RWPE1 (cell line): ENCODE results near the gene MOCOS.

Experiments used
- CTCF ChIA-PET: fragments of 350-600 bp; sonication (Branson Sonifier 250); formaldehyde crosslinking; extraction: SDS; loops from one replicate; lab custom pipeline; 2021; lab: Yijun Ruan, JAX
- POLR2A ChIA-PET: fragments of 400-600 bp; formaldehyde crosslinking; extraction: SDS; loops from one replicate; lab custom pipeline; 2020; ENCODE audit warnings: antibody characterized with exemption; ENCODE audit not compliant: low non-redundant PET; lab: Yijun Ruan, JAX
- DNase-seq: peaks from one replicate; pipeline ENCODE4 v3.0.0; 2012; ENCODE audit warnings: low spot score
- H3K27ac ChIP-seq: fragments of 450-650 bp; 2 replicates; pipeline ENCODE4 v1.5.1; 2017
- TF ChIP-seq, protein P1 (sequence below): fragments of 450-650 bp; conservative IDR thresholded peaks from 2 replicates; pipeline ENCODE4 v1.5.1; 2017; ENCODE audit warnings: low read depth, mild to moderate bottlenecking

Gene MOCOS

GRCh38 chr18:36295880-36296301, 108.6 kb downstream of the MOCOS start:
- H3K27ac ChIP-seq = no peak overlapping the region
- ChIA-PET POLR2A (no interaction called here), CTCF (no interaction called here)
- DNase-seq = no peak
- TF ChIP-seq, protein P1, sequence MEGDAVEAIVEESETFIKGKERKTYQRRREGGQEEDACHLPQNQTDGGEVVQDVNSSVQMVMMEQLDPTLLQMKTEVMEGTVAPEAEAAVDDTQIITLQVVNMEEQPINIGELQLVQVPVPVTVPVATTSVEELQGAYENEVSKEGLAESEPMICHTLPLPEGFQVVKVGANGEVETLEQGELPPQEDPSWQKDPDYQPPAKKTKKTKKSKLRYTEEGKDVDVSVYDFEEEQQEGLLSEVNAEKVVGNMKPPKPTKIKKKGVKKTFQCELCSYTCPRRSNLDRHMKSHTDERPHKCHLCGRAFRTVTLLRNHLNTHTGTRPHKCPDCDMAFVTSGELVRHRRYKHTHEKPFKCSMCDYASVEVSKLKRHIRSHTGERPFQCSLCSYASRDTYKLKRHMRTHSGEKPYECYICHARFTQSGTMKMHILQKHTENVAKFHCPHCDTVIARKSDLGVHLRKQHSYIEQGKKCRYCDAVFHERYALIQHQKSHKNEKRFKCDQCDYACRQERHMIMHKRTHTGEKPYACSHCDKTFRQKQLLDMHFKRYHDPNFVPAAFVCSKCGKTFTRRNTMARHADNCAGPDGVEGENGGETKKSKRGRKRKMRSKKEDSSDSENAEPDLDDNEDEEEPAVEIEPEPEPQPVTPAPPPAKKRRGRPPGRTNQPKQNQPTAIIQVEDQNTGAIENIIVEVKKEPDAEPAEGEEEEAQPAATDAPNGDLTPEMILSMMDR = no peak

DNA sequence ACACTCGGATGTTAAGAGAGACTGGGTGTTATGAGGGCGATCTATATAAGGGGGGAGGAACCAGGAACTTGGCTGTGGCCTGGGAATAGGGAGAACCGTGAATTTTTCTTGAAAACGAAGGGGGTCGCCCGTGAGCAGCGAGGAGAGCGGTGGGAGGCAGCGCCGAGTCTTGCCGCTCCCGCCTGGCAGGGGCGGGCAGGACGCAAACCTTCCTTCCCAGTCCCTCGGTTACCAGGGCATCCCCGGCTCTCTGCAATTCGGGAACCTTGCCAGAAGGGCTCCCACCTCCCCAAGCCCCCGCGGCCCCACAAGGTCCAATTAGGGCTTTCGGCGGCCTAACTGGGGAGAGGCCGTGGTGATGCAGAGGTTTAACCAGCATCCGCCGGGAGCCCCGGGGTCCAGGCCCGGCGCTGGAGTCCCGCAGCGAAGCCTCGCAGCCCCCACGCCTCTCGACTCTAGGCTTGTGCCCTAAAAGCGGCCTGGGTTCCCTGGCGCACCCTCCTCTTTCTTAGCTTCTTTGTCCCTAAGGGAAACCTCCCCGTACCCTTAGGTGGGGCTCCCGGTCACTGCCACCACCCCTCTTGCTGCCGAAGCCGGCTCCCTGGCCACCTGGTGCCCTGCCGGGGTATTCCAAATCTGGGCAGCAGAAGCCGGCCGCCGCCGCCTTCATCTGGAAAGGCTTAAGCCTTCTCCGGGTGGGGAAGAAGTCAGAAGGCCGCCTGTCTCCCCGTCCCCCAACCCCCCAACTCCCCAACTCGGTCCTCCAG, 109.5 kb downstream of the MOCOS start:
- CTCF ChIA-PET = interaction anchor here (0.6 to 1.1 kb wide), 2 partner anchors 158 to 275 kb away, joined by 3 to 4 read pairs; no protein-coding TSS in a partner anchor

DNA sequence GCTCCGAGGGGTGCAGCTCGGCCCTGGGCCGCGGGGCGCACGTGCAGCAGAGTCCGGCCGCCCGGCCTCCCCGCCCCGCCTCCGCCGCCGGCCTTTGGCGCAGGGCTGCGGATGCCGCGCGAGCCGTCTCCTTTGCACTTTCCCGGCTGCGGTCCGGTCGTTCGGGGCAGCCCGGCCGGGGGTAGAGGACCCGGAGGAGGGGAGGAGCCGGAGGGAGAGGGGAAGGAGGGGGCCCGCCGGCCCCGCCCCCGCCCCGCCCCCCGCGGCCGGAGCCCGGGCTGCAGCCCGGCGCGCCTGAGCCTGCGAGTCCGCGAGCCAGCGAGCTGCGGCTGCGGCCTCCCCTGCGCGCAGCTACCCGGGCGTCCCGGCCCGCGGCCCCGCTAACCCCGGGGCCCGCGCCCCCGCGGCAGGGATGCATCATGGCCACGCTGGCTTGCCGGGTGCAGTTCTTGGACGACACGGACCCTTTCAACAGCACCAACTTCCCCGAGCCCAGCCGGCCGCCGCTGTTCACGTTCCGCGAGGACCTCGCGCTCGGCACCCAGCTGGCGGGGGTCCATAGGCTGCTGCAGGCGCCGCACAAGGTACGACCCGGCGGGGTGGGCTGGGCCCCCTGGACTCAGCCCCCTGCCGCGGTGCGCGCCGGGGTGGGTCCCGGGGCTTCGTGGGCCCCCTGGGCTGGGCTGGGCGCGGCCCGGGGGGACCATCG, 110.3 kb downstream of the MOCOS start, which contains the start of gene FHOD3:
TSS of gene FHOD3 (plus strand) at position 297 of the 709 bp plus-strand sequence. CDS start at position 420, 123 bp downstream.
- TF ChIP-seq, protein P1 = no peak
- H3K27ac ChIP-seq = peak within 1 kb of the TSS; percentile 76
- CTCF ChIA-PET = interaction anchor here (0.6 to 1.1 kb wide), 2 partner anchors 157 to 274 kb away, joined by 3 to 4 read pairs; no protein-coding TSS in a partner anchor
- POLR2A ChIA-PET = interaction anchor here (1.1 kb wide), 1 partner anchor 11 kb away, joined by 3 read pairs; no protein-coding TSS in a partner anchor
- peak; percentile 53 for DNase-seq

More for the DNA sequence above, 109.5 kb downstream of the MOCOS start:
- DNase-seq = peak; percentile 54
- H3K27ac ChIP-seq = peak overlapping the region; percentile 76
- TF ChIP-seq, protein P1 = peak; percentile 69
- POLR2A ChIA-PET = no interaction called here

DNA sequence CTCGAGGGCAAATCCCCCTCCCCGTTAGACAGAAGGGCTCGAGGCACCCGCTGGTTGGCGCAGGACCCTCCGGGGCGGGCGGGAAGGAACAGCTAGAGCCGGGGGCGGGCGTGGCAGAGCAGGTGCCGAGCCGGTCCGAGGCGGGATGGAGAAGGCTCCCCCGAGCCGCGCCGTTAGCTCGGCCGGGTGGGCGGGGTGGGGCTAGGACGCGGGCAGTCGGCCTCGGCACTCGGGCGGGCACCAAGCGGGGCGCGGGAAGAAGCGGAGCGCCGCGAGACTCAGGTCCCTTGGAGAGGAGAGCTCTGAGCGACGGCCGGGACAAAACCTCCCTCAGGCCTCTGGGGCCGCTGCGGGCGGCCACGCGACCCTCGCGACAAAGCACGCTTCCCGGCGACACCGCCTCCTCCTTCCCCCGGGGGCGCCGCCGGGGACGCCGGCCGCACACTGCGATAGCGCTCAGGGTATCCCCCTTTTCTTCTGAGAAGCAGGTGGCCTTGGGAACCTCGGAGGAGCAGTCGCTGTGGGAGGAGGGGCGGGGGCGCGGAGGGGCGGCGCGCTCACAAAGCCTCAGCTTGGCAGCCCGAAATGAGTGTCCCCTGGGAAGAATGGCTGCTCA, 110.9 kb downstream of the MOCOS start:
- POLR2A ChIA-PET = interaction anchor here (1.1 kb wide), 1 partner anchor 11 kb away, joined by 3 read pairs; no protein-coding TSS in a partner anchor
- no peak for DNase-seq
- peak overlapping the region; percentile 76 for H3K27ac ChIP-seq
- TF ChIP-seq, protein P1 = no peak
- CTCF ChIA-PET = no interaction called here

DNA sequence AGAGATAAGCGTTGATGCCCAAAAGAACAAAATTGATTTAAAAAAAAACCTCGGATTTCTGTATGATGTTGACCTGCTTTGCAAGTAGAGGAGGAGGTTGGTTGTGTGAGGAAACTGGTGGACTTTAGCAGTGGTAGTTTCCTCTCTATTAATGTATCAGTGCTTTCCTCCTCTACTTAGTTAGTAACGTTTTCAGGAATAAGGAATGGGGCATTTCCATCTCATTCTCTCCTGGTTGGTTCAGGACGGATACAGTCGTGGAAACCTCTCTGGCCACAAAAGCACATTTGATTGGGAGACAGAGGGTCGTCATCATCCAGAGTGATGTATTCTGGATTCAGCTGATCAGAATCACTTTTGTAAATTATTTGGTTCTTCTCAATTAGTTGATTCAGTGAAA, 111.7 kb downstream of the MOCOS start:
- H3K27ac ChIP-seq = no peak overlapping the region
- TF ChIP-seq, protein P1 = no peak
- no peak for DNase-seq
- ChIA-PET POLR2A (no interaction called here), CTCF (no interaction called here)

- TF ChIP-seq, protein P1 = no peak
- DNase-seq = no peak
- no peak overlapping the region for H3K27ac ChIP-seq
- POLR2A ChIA-PET = no interaction called here
- CTCF ChIA-PET = interaction anchor here (0.6 kb wide), 1 partner anchor 19 kb away, joined by 3 read pairs; no protein-coding TSS in a partner anchor
Observed at GRCh38 chr18:36300211-36300610, 112.9 kb downstream of the MOCOS start.
